GM19467 (cell line): ENCODE measurements around the gene KCNK1.
"Not testable (repeated sequence)": the region's sequence is repeated elsewhere in the genome, so short reads cannot be mapped to it uniquely, and the experiment has no call there.

Experiments used
- ATAC-seq: cut with Tn5 transposase; IDR thresholded peaks from one replicate; pipeline ENCODE4 v1.9.1; 2021; ENCODE audit warnings: mild to moderate bottlenecking, moderate library complexity; ENCODE audit not compliant: unreplicated experiment

KCNK1 gene

GRCh38 chr1:233664804-233665574 lies 51.1 kb downstream of the KCNK1 start:
- ATAC-seq, result no peak

DNA sequence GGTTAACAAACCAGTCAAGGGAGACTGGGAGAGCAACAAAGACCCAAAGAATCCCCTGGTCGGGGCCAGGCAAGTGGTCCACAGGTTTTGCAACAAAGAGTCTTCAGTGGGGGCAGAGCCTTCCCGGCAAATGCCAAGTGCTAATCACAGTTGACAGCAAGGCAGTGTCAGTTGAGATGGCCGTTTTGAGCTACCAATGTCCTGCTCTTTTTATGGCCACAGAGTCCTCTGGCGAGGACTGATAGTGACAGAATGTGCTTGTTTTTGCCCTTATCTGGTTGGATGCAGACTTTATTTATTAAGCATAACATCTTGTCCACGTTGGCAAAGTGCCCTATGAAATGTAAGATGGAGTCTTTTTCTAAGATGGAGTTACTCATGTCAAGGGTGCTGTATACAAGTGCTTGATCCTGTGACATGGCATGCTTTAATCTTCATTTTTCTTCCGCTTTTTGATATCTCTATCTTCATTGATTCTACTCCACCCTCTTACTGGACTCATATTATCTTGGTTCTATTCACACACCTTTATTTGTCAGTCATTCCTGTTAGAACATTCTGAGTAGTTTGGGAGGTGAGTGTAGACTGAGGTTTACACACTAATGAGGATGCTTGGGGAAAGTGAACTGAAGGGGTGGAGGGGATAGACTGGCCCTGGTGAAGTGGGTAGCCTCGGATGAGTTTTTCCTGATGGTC lies 51.8 kb downstream of the KCNK1 start:
- ATAC-seq, result no peak

DNA sequence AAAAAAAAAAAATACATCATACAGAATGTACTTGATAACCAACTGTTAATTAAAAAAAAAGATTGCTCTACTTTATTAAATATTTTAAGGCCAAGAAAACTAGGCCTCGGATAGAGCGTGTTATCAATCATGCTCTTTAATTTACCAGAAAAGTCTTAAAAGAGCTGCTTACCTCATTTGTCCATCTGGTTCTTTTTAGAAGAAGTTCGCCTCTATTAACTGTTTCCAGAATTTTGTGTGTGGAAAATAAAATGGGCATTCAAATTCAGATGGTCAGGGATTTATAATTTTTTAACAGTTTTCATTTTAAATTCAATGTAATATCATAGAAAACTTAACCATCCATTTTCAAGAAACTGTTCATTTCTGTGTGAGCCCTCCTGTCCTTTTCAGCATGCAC lies 53.8 kb downstream of the KCNK1 start:
- ATAC-seq, result no peak

- no peak for ATAC-seq
Measured at GRCh38 chr1:233668146-233668724, 54.3 kb downstream of the KCNK1 start.

- no peak for ATAC-seq
Measured at GRCh38 chr1:233668725-233669294, 54.9 kb downstream of the KCNK1 start.

DNA sequence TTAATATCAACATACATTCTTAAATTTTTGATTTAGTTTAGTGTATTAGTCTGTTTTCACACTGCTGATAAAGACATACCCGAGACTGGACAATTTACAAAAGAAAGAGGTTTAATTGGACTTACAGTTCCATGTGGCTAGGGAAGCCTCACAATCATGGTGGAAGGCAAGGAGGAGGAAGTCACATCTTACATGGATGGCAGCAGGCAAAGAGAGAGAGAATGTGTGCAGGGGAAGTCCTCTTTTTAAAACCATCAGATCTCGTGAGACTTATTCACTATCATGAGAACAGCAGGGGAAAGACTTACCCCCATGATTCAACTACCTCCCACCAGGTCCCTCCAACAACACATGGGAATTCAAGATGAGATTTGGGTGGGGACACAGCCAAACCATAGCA lies 56.5 kb downstream of the KCNK1 start:
- not testable (repeated sequence) for ATAC-seq

DNA sequence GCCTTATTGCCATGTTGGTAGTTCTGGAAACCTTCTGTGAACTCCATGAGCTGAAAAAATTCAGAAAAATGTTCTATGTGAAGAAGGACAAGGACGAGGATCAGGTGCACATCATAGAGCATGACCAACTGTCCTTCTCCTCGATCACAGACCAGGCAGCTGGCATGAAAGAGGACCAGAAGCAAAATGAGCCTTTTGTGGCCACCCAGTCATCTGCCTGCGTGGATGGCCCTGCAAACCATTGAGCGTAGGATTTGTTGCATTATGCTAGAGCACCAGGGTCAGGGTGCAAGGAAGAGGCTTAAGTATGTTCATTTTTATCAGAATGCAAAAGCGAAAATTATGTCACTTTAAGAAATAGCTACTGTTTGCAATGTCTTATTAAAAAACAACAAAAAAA lies 57.4 kb downstream of the KCNK1 start:
- ATAC-seq, result no peak

GRCh38 chr1:233672732-233673131 lies 58.8 kb downstream of the KCNK1 start:
- ATAC-seq, result no peak

DNA sequence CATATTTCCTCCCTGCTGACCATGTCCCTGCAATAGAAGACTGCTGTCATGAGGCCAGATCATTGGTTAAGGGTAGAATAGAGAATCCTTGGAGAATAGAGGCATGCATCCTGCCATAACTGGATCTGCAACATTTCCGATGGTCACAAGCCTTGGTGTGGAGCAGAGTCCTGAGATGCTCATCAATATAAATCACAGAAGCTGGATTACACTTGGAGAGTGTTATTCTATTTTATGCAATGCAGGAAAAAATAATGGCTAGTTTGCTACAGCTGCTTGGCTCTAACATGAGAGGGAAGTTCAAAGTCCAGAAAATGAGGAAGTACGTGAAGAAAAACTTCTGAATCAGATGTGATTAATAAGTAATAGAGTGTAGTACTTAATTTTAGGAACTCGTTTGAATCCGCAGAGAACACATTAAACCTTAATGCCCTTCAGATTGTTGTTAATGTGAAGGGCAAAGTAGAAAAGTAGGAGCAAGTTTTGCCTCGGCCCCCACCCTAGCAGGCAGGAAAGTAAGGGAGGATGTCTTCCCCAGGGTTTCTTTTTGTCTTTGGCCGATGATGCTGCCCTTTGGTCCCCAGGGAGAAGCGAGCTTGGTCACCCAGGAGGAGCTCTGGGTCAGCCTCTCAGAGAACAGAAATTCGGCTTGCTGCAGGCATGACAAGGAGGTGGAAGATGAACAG lies 59.5 kb downstream of the KCNK1 start:
- peak; percentile 41 for ATAC-seq

DNA sequence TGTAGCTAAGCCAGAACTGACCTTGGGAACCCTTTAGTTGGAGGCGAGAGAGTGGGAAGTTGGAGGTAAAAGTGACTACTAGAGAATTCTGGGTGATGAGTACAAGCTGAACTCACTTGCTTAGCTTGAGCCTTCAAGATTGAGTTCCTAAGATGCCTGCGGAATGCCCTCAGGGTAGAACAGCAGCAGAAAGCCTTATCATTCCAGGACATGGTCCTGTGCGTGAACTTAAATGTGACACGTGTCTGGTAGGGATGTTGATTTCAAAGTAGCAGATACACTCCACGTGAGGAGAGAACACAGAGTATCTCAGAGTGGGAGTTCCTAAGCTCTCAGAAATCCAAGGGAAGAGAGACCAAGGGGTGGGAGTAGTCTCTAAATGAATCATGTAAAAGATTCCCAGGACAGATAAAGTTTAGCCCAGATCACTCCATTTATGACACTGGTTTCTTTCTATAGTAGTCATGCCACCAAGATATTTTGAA lies 60.1 kb downstream of the KCNK1 start:
- no peak for ATAC-seq

DNA sequence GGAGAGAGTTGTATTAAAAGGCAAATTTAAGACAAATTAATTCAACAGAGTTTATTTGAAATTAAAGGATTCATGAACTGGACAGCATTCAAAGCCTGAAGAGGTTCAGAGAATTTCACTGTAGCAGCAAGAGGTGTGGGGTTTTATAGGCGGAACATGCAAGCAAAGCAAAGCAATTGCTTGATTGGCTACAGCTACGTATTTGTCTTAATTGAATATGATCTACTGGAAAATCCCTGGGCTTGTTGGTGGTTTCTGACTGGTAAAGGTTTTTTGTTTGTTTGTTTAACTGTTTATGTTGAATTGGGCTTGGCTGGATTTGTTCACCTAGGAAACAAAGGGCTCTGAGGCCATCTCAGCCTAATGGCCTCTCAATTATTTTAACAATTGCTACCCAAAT lies 61.5 kb downstream of the KCNK1 start:
- peak; percentile 1 for ATAC-seq

DNA sequence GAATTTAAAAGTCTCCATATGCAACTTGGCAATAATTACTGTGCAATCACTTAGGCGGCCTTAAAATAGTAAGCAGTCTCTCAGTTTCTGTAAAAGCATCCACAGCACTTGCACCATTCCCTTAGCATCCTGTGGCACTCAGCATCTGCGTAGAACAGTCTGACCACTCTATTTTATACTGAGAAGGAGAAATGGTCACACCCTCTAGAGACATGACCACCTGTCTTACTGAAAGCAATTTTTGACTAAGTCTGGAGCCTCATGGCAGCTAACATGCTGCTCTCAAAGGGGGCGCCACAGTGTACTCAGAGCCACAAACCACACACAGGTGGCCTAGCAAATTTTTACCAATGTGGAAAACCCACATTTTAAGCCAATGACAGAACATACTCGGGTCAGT lies 62.0 kb downstream of the KCNK1 start:
- ATAC-seq, result peak; percentile 88

DNA sequence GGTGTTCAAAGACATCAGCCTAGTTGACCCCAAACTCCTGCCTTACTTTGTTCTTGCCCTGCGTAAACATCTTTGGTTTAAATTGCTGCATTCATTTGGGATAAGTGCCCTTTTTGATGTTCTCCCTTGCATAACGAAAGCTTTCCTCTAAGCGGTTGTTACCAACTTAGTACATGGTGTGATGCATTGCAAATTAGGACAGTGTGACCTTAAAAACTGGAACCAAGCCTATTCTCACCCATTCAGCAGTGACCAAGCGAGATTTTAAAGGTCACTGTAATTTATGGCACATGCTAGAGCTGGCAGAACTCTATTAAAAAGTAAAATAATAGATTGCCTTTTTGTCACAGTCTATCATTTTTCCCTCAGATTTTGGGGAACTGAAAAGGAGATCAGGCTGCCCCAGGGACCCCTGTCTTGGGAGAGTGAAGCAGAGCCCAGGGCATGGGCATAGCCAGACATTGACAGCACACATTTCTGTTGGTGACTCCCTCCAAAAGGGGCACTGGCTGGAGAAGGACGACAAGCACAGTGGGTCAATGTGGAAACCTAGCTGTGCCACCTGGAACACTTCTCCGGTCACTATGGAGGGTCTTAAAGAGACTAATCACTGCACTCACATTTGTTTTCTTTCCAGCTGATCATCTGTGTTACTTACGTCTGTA lies 63.9 kb downstream of the KCNK1 start:
- no peak for ATAC-seq

GRCh38 chr1:233679030-233679429 lies 65.1 kb downstream of the KCNK1 start:
- ATAC-seq, result no peak

GRCh38 chr1:233679591-233680373 lies 65.9 kb downstream of the KCNK1 start:
- no peak for ATAC-seq

GRCh38 chr1:233681285-233681684 lies 67.4 kb downstream of the KCNK1 start:
- ATAC-seq, result no peak

- ATAC-seq, result not testable (repeated sequence)
Measured at GRCh38 chr1:233686653-233687052, 72.7 kb downstream of the KCNK1 start.

GRCh38 chr1:233689017-233689747 lies 75.3 kb downstream of the KCNK1 start:
- ATAC-seq, result no peak

- ATAC-seq, result no peak
Measured at GRCh38 chr1:233689748-233690254, 75.9 kb downstream of the KCNK1 start.
